Endometrium (tissue), 2 donors: Measurements from ENCODE around the gene NRG3.

Source experiments
- FAIRE-seq: peaks from 2 replicates; lab custom pipeline; 2012; peaks lifted over from hg19 to GRCh38; lab: Jason Lieb, UNC
- donor health status: control.
- donor health status: control.

NRG3 gene

GRCh38 chr10:82817676-82818422 lies 942.9 kb downstream of the NRG3 start:
- FAIRE-seq, result no peak

- no peak for FAIRE-seq
These were observed 946.0 kb downstream of the NRG3 start for GRCh38 chr10:82821043-82821442.

GRCh38 chr10:82826132-82826531 lies 951.1 kb downstream of the NRG3 start:
- no peak for FAIRE-seq

GRCh38 chr10:82827901-82828300 lies 952.9 kb downstream of the NRG3 start:
- no peak for FAIRE-seq

- FAIRE-seq, result no peak
These were observed 972.2 kb downstream of the NRG3 start for GRCh38 chr10:82847242-82847641.

GRCh38 chr10:82850191-82850590 lies 975.2 kb downstream of the NRG3 start:
- FAIRE-seq, result no peak

- FAIRE-seq, result no peak
These were observed 982.1 kb downstream of the NRG3 start for GRCh38 chr10:82856957-82857613.

GRCh38 chr10:82861889-82862288 lies 986.9 kb downstream of the NRG3 start:
- FAIRE-seq, result no peak

- no peak for FAIRE-seq
These were observed 990.4 kb downstream of the NRG3 start for GRCh38 chr10:82865366-82865765.

GRCh38 chr10:82866424-82867020 lies 991.5 kb downstream of the NRG3 start:
- no peak for FAIRE-seq

GRCh38 chr10:82867056-82867455 lies 992.1 kb downstream of the NRG3 start:
- no peak for FAIRE-seq

GRCh38 chr10:82874671-82875070 lies 999.7 kb downstream of the NRG3 start:
- FAIRE-seq, result no peak

- no peak for FAIRE-seq
These were observed 1005.8 kb downstream of the NRG3 start for GRCh38 chr10:82880776-82881290.

- FAIRE-seq, result no peak
These were observed 1007.7 kb downstream of the NRG3 start for GRCh38 chr10:82882722-82883121.

GRCh38 chr10:82883603-82884002 lies 1008.6 kb downstream of the NRG3 start:
- no peak for FAIRE-seq

GRCh38 chr10:82887488-82887887 lies 1012.5 kb downstream of the NRG3 start:
- FAIRE-seq, result no peak

- FAIRE-seq, result no peak
These were observed 1013.9 kb downstream of the NRG3 start for GRCh38 chr10:82888809-82889455.

- no peak for FAIRE-seq
These were observed 1014.7 kb downstream of the NRG3 start for GRCh38 chr10:82889728-82890127.

- FAIRE-seq, result no peak
These were observed 1015.6 kb downstream of the NRG3 start for GRCh38 chr10:82890573-82890972.

- no peak for FAIRE-seq
These were observed 1033.1 kb downstream of the NRG3 start for GRCh38 chr10:82908096-82908495.

GRCh38 chr10:82908751-82909150 lies 1033.8 kb downstream of the NRG3 start:
- no peak for FAIRE-seq

GRCh38 chr10:82910301-82910700 lies 1035.3 kb downstream of the NRG3 start:
- FAIRE-seq, result no peak

GRCh38 chr10:82914655-82915136 lies 1039.7 kb downstream of the NRG3 start:
- no peak for FAIRE-seq
